HCT116 (cell line): ENCODE measurements around the gene C11orf58. TPM values are rescaled to one million over a fixed set of nuclear protein-coding genes. Genes with fewer than 3 reads are reported as not detected.

Experiments used
- ATAC-seq: fragments of 200-7000 bp; cut with Tn5 transposase; 2 replicates; pipeline ENCODE4 v1.9.1; 2020; ENCODE audit warnings: mild to moderate bottlenecking, moderate library complexity
- BruUV-seq: library from RNA; stranded (reverse); fragments of 400-500 nt; replicated peaks from 2 replicates; lab custom pipeline; 2021; lab: Mats Ljungman, UMichigan
- CTCF ChIA-PET: fragments of 300-600 bp; sonication (Branson Sonifier 250); formaldehyde crosslinking; loops from one replicate; lab custom pipeline; 2021; ENCODE audit warnings: antibody characterized with exemption; lab: Charles Lee
- POLR2A ChIA-PET: fragments of 300-600, 350-600 bp; sonication (Branson Sonifier 250); formaldehyde crosslinking; loops from one replicate; lab custom pipeline; 2021; ENCODE audit warnings: antibody characterized with exemption; lab: Charles Lee
- RAD21 ChIA-PET, 2 experiments: fragments of 300-600 bp; sonication (Branson Sonifier 250); formaldehyde crosslinking; loops; one replicate each; lab custom pipeline; 2023; ENCODE audit warnings: low total read pairs in 2 of 2; ENCODE audit not compliant: uncharacterized antibody in 2 of 2, unreplicated experiment in 2 of 2, low non-redundant PET in 1 of 2; lab: Charles Lee
- DNase-seq: peaks from one replicate; pipeline ENCODE4 v3.0.0-alpha.2; 2010; ENCODE audit warnings: low read depth, low spot score
- H2AFZ ChIP-seq: fragments of 200-600 bp; shearing (Covaris generic), sonication (generic); 2 replicates; pipeline ENCODE4 v1.6.1; 2017; ENCODE audit warnings: low read depth, mixed run types, mixed read lengths, antibody characterized with exemption, low read length; ENCODE audit not compliant: poor library complexity, severe bottlenecking
- H3K27ac ChIP-seq: 2 replicates; pipeline ENCODE4 v1.5.1; 2012; ENCODE audit warnings: low read depth, low read length
- H3K27me3 ChIP-seq: fragments of 200-600 bp; sonication (generic); 2 replicates; pipeline ENCODE4 v1.6.1; 2016; ENCODE audit warnings: mixed run types, low read length, mixed read lengths; ENCODE audit not compliant: insufficient read depth
- H3K36me3 ChIP-seq, 2 experiments: fragments of 200-500 bp in 1 of 2; fragments of 200-600 bp in 1 of 2; sonication (Bioruptor generic) in 1 of 2; sonication (generic) in 1 of 2; 2 replicates each; pipeline versions ENCODE4 v1.5.1 to v1.6.1; 2014 to 2016; ENCODE audit warnings: low read length in 2 of 2, inconsistent platforms in 1 of 2, mixed read lengths in 1 of 2, mixed run types in 1 of 2; ENCODE audit not compliant: insufficient read depth in 2 of 2, control insufficient read depth in 1 of 2
- H3K4me1 ChIP-seq, 2 experiments: fragments of 200-600 bp in 1 of 2; sonication (generic) in 1 of 2; 2 replicates each; pipeline versions ENCODE4 v1.5.1 to v1.6.1; 2012 to 2017; ENCODE audit warnings: low read length in 2 of 2, inconsistent platforms in 1 of 2, mild to moderate bottlenecking in 1 of 2, mixed read lengths in 1 of 2, mixed run types in 1 of 2, moderate library complexity in 1 of 2; ENCODE audit not compliant: insufficient read depth in 2 of 2, control insufficient read depth in 1 of 2
- H3K4me2 ChIP-seq: fragments of 200-600 bp; sonication (generic); 2 replicates; pipeline ENCODE4 v1.6.1; 2017; ENCODE audit warnings: mixed run types, low read length, mixed read lengths
- H3K4me3 ChIP-seq, 2 experiments: fragments of 200-600 bp in 1 of 2; sonication (generic) in 1 of 2; replicated peaks in 1 of 2; 2 replicates each; pipeline ENCODE4 v1.5.1; 2011 to 2016; ENCODE audit warnings: low read length in 2 of 2, control low read depth in 1 of 2, low read depth in 1 of 2, mild to moderate bottlenecking in 1 of 2, mixed read lengths in 1 of 2, mixed run types in 1 of 2
- H3K79me2 ChIP-seq: fragments of 200-600 bp; sonication (generic); 2 replicates; pipeline ENCODE4 v1.6.1; 2017; ENCODE audit warnings: mild to moderate bottlenecking, mixed run types, low read length, moderate library complexity, mixed read lengths; ENCODE audit not compliant: insufficient read depth
- H3K9ac ChIP-seq: fragments of 200-600 bp; sonication (generic); 2 replicates; pipeline ENCODE4 v1.6.1; 2016; ENCODE audit warnings: low read length, mixed read lengths
- H3K9me2 ChIP-seq: fragments of 200-600 bp; sonication (generic), shearing (Covaris generic); 2 replicates; pipeline ENCODE4 v1.6.1; 2017; ENCODE audit warnings: mixed run types, mild to moderate bottlenecking, moderate library complexity; ENCODE audit not compliant: insufficient read depth
- H3K9me3 ChIP-seq, 2 experiments: fragments of 200-500 bp in 1 of 2; fragments of 200-600 bp in 1 of 2; sonication (Bioruptor generic) in 1 of 2; sonication (generic) in 1 of 2; 2 replicates each; pipeline ENCODE4 v1.6.1; 2014 to 2017; ENCODE audit warnings: low read length in 2 of 2, mixed read lengths in 2 of 2, inconsistent platforms in 1 of 2, low read depth in 1 of 2, mild to moderate bottlenecking in 1 of 2, mixed run types in 1 of 2, moderate library complexity in 1 of 2; ENCODE audit not compliant: control insufficient read depth in 1 of 2, insufficient read depth in 1 of 2
- H4K20me1 ChIP-seq: fragments of 200-600 bp; sonication (generic), shearing (Covaris generic); 2 replicates; pipeline ENCODE4 v1.6.1; 2017; ENCODE audit warnings: mixed run types, mild to moderate bottlenecking, moderate library complexity; ENCODE audit not compliant: insufficient read depth
- EGR1 ChIP-seq: IDR thresholded peaks from 2 replicates; pipeline ENCODE4 v1.6.1; 2012; ENCODE audit warnings: low read depth
- FOSL1 ChIP-seq: IDR thresholded peaks from 2 replicates; pipeline ENCODE4 v1.6.1; 2012; ENCODE audit warnings: low read depth
- SIN3A ChIP-seq: IDR thresholded peaks from 2 replicates; pipeline ENCODE4 v1.6.1; 2012; ENCODE audit warnings: low read depth
- intact Hi-C: fragments of 100-400 bp; cut with micrococcal nuclease; formaldehyde crosslinking; loops from 2 replicates; pipeline ENCODE4 v1.10.0; 2022
- total RNA-seq: library from RNA; stranded (reverse); gene quantifications from one replicate; pipeline ENCODE4 v1.2.1, GENCODE V29; 2021; ENCODE audit not compliant: unreplicated experiment
- TF ChIP-seq, protein P1 (sequence below): IDR thresholded peaks from 2 replicates; pipeline ENCODE4 v1.6.1; 2012
- TF ChIP-seq, protein P2 (sequence below): IDR thresholded peaks from 2 replicates; pipeline ENCODE4 v1.6.1; 2011; ENCODE audit warnings: mild to moderate bottlenecking, low read length, moderate library complexity; ENCODE audit not compliant: insufficient replicate concordance; ENCODE audit errors: extremely low read depth

The C11orf58 gene
- total RNA-seq, 1 experiment from 2014 or later, result 108 TPM

DNA sequence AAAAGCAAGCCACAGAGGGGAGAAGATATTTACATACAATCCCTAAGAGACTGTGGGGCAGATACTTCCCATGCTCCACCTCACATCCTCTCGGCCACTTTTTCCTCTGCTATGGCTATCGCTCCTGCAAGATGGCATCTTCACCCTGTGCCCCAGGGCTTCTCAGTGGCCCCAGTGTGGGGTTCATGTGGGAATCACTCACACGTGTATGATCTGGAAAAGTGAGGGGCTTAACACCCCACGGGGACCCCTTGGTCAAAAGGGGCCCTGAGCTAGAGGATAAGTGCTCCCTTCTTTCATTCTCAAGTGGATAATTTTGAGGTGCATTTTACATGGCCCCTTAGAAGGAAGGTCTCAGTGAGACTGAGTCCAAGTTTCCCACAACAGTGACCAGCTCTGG is 28.7 kb downstream of the C11orf58 start:
- no TSS peak for BruUV-seq
- Histone ChIP-seq H3K79me2 (no peaks in the 10 kb centered on the region), H3K27me3 (peaks cover 4% of the 10 kb centered on the region; the same call in 1 of the 2 replicates), H2AFZ (no peak overlapping the region), H3K4me2 (no peak overlapping the region), H3K27ac (no peak overlapping the region), H3K9ac (no peak overlapping the region)
- intact Hi-C loops, result no loop called here
- no peak for ATAC-seq
- RAD21 ChIA-PET, result no interaction called here
- no peak for TF ChIP-seq FOSL1
- no peak for TF ChIP-seq SIN3A
- TF ChIP-seq, protein P1, sequence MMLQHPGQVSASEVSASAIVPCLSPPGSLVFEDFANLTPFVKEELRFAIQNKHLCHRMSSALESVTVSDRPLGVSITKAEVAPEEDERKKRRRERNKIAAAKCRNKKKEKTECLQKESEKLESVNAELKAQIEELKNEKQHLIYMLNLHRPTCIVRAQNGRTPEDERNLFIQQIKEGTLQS, result no peak
- TF ChIP-seq, protein P2, sequence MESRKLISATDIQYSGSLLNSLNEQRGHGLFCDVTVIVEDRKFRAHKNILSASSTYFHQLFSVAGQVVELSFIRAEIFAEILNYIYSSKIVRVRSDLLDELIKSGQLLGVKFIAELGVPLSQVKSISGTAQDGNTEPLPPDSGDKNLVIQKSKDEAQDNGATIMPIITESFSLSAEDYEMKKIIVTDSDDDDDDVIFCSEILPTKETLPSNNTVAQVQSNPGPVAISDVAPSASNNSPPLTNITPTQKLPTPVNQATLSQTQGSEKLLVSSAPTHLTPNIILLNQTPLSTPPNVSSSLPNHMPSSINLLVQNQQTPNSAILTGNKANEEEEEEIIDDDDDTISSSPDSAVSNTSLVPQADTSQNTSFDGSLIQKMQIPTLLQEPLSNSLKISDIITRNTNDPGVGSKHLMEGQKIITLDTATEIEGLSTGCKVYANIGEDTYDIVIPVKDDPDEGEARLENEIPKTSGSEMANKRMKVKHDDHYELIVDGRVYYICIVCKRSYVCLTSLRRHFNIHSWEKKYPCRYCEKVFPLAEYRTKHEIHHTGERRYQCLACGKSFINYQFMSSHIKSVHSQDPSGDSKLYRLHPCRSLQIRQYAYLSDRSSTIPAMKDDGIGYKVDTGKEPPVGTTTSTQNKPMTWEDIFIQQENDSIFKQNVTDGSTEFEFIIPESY, result no peak
- TF ChIP-seq, all 23 proteins: peak for 0
- Histone ChIP-seq H4K20me1 (no peaks in the 10 kb centered on the region), H3K4me1 (no peaks in the 10 kb centered on the region), H3K9me2 (no peaks in the 10 kb centered on the region), H3K4me3 (no peak overlapping the region), H3K9me3 (no peaks in the 10 kb centered on the region), H3K36me3 (no peaks in the 10 kb centered on the region)
- DNase-seq, result no peak
- ChIA-PET POLR2A (no interaction called here), CTCF (no interaction called here)

DNA sequence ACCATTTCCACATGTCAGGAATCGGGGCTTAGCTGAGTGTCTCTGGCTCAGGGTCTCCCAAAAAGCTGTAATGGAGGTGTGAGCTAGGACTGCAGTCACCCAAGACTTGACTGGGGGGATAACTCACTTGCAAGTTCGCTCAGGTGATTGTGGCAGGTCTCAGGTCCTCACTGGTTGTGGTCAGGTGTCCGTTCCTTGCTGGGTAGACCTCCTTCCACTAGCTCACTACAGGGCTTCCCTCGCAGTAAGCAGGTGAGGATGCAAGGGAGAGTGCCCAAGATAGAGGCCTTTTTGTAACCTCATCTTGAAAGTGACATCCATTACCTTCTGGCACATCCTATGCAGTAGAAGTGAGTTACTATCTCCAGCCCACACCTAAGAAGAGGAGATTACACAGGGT is 29.5 kb downstream of the C11orf58 start:
- no peak for TF ChIP-seq EGR1
- H3K4me1 ChIP-seq, result no peaks in the 10 kb centered on the region
- no peaks in the 10 kb centered on the region for H3K79me2 ChIP-seq
- H3K4me3 ChIP-seq, result no peak overlapping the region
- no peaks in the 10 kb centered on the region for H4K20me1 ChIP-seq
- intact Hi-C loops, result no loop called here
- CTCF ChIA-PET, result no interaction called here
- no peaks in the 10 kb centered on the region for H3K36me3 ChIP-seq
- no peak overlapping the region for H3K27ac ChIP-seq
- RAD21 ChIA-PET, result no interaction called here
- no peak overlapping the region for H3K4me2 ChIP-seq
- ATAC-seq, result no peak
- DNase-seq, result no peak
- H3K9me2 ChIP-seq, result no peaks in the 10 kb centered on the region
- POLR2A ChIA-PET, result no interaction called here
- no peak overlapping the region for H3K9ac ChIP-seq
- H2AFZ ChIP-seq, result no peak overlapping the region
- BruUV-seq, result no TSS peak
- H3K9me3 ChIP-seq, result no peaks in the 10 kb centered on the region
- H3K27me3 ChIP-seq, result peaks cover 4% of the 10 kb centered on the region; the same call in 1 of the 2 replicates
